Measurements from ENCODE around the gene LRP1.

DNA sequence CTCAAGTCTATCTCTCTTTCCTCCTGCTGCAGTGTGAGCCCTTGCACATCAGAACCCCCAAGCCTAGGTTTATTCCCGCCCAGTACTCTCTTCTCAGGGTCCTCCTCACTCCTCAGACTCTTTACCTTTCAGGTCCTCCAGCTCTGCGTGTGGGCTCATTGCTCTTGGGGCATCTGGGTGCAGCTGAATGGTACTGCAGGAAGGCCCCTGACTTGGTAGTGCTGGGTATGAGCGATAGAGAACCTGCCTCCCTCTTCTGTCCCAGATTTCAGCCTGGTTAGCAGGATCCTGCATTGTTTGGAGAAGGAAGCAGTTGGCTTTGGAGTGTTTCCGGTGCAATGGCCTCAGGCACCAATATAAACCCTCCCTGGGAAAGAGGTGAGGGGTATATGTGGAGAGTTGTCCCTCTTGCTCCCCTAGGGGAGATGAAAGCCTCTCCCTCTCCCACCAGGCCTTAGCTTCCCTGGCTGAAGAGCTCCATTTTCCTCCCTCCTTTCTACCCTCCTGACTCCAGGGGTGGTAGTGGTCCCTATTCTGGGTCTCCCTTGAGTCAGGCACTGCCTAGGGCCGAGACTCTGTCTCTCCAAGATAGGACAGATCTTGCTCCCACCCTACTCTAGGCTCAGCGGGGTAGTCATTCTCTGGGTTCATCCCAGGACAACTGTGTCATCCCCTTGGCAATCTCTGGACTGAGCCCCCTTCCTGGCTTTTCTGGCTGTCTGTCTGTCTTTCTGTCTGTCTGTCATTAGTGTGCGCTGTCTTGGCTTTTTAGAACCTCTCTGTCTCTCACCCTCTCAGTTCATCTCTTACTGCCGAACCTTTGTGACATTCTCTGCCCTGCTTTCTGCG lies 3.8 kb downstream of the LRP1 start:
- TF ChIP-seq, protein P1, sequence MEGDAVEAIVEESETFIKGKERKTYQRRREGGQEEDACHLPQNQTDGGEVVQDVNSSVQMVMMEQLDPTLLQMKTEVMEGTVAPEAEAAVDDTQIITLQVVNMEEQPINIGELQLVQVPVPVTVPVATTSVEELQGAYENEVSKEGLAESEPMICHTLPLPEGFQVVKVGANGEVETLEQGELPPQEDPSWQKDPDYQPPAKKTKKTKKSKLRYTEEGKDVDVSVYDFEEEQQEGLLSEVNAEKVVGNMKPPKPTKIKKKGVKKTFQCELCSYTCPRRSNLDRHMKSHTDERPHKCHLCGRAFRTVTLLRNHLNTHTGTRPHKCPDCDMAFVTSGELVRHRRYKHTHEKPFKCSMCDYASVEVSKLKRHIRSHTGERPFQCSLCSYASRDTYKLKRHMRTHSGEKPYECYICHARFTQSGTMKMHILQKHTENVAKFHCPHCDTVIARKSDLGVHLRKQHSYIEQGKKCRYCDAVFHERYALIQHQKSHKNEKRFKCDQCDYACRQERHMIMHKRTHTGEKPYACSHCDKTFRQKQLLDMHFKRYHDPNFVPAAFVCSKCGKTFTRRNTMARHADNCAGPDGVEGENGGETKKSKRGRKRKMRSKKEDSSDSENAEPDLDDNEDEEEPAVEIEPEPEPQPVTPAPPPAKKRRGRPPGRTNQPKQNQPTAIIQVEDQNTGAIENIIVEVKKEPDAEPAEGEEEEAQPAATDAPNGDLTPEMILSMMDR (conservative IDR thresholded peaks at IDR 0.05; ENCODE audit: low read length): no peak
- no peak for TF ChIP-seq EZH2phosphoT487 (IDR thresholded peaks at IDR 0.05; ENCODE audit: borderline replicate concordance, low read depth, low read length)
